ENCODE results near the gene SARM1.

SARM1 gene

DNA sequence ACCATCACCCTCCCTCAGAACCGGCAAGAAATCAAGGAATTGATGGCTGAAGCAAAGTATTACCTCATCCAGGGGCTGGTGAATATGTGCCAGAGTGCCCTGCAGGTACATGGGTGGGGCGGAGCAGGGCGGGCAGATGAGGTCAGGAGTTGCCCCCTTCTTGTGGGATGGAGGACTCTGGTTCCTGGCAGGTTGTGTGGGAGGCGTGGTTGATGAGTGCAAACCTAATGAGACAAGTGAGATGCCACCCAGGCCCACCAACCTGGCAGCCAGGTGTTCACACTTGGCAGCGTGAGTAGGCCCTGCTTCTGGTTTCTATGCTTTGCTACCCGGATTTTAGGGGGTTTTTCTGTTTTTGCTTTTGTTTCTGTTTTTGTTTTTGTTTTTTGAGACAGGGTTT is 31.1 kb upstream of the SARM1 start:
- DNase-seq (ENCODE audit: extremely low read depth in 1 of 2, low read depth in 1 of 2) = no peak

DNA sequence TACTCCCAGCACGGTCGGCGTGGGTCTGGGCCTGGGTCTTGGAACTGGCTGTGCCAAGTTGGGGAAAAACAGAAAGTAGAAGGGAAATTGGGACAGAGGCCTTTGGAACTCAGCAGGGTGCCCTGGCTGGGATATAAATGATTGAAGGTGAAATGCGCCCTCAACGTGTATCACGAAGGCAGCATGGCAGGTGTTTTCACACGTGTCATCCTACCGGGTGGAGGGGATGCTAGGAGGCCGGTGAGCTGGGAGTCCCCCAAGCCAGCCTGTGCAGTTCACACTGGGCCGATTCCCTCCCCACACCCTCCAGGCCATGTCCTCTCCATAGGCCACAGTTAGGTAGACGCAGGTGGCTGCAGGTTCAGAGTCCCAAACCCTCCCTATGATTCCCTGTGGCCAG is 30.0 kb upstream of the SARM1 start:
- DNase-seq (ENCODE audit: extremely low read depth in 1 of 2, low read depth in 1 of 2) = no peak

DNA sequence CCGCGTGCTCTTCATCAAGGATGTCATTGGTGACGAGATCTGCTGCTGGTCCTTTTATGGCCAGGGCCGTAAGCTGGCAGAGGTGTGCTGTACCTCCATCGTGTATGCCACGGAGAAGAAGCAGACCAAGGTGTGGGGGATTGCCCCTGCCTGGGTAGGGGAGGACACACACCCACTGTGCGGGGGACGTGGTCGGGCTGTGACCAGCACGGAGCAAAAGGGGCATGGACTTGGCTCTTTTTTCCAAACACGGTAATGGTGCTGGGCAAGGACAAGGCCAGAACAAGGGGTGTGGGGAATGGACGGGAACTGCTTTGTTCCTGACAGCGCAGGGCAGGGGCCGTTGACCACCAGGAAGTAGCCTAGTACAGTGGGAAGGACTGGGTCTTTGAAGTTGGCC is 29.2 kb upstream of the SARM1 start:
- no peak for DNase-seq (ENCODE audit: extremely low read depth in 1 of 2, low read depth in 1 of 2)

DNA sequence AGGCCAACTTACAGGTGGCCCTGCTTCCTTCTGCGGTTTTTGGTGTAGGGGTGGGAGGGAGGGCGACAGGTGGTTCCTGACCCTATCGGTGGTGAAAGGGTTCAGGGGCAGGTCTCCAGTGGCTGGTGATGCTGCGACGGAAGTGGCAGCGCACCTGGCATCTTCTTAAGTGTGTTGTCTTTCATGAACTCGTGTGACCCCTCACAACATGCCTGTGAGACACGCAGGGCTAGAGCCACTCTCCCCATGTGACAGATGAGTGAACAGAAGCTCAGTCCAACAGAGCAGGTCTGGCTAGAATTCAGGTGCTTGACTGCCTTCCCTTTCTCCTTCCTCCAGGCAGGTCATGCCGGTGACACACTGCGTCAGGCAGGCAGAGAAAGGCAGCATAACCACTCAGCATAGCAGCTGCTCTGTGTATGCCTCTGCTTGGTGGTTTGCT is 28.0 kb upstream of the SARM1 start:
- no peak for DNase-seq (ENCODE audit: extremely low read depth in 1 of 2, low read depth in 1 of 2)

DNA sequence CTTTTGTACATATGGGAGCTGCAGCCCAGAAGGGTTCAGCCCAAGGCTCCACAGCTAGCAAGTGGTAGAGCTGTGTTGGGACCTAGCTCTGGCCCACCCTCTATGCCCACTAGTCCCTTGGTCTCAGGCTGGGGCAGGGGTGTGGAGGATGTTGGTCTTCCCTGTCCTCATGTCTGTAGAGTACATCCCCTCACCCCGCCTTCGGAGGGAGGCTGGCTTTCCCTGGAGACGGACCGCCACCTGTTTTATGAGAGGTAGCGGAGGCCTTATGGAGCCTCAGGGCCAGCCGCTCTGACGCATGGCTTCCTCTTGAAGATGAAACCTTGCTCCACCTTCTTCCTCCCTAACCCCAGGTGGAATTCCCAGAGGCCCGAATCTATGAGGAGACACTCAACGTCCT is 27.5 kb upstream of the SARM1 start:
- no peak for DNase-seq (ENCODE audit: extremely low read depth in 1 of 2, low read depth in 1 of 2)

DNA sequence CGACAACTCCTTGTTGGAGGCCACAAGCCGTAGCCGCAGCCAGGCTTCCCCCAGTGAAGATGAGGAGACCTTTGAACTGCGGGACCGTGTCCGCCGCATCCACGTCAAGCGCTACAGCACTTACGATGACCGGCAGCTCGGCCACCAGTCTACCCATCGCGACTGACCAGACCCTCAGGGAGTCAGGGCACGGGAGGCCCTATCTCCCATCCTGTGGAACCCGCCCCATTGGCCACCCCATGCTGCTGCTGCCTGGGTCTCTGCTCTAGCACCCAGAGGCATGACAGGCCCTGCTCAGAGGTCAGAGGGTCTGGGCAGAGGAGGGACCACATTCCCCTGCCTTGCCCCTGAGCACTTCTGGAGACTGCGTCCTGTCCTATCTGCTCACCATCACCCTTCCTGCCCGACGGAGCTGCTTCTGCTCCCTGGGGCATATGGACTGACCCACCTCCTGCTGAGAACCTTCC is 27.0 kb upstream of the SARM1 start:
- no peak for DNase-seq (ENCODE audit: extremely low read depth in 1 of 2, low read depth in 1 of 2)

DNA sequence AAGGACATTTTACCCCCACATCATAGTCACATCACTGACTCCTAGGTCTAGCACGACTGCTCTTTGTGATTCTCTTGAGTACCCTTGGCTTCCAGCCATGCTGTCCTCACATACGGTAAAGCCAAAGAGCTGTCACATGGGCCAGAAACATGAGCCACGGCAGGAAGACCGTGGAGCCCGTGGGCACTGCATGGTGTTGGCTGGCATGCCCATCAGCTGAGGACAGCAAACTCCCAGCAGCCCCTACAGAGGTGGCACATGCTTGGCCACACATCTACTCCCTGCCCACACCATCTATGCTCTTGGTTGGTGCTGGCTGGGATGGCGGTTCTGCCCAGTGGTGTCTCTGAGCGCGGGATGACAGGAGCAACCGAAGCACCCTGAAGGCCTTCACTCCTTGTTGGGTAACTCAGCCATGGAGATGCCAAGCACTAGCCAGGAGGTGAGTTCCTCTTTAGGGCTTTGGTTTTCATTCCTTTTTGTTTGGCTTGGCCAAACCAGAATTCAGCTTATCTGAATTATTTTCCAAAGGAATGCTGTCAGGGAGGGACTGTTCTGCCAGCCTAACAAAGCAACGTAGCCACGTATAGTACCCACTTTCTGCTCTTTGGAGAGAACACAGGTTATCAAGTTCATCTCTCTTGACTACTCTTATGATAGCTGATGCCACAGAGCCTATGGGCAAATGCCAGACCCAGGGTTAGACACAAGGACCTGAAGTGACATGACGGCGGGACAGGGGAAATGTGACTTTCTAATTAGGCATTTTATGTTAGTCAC is 25.9 kb upstream of the SARM1 start:
- DNase-seq (ENCODE audit: extremely low read depth in 1 of 2, low read depth in 1 of 2) = no peak

DNA sequence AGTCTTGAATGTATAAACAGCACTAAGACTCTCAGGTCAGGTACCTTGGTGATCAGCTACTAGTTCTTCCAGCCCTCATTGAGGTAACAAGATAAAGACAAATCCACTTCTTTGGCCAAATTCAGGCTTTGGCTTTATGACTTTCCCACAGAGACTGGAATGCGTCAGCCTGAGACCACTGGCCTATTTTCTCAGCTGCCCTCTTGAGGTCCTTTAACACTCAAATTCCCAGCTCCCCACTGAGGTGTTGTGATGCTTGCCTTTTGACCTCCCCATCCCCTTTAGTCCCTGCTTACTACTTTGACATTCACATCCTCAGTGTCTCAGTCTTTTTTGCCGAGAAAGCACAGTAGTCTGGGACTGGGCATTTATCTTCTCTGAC is 25.3 kb upstream of the SARM1 start:
- no peak for DNase-seq (ENCODE audit: extremely low read depth in 1 of 2, low read depth in 1 of 2)

DNA sequence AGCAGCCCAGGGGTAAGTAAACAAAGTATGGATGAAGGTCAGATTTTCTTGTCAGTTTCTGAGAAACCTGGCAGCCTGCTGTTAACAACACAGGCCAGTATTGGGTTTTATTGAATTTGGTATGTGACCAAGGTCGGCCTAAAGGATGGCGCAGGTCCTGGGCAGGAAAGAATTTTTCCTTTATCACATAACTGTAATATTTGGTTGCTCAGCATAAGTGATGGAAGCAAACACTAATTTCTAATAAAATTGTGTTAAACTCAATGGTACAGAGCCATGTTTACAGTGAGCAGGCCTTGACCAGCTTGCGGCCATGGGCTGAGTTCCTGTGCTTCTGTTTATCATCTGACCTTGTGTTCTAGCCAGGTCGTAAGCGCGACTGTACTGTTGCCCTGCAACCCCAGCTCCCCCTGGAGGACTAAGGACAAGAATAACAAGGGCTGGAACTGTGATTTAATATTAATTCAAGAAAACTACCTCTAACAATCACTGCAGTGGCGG is 24.7 kb upstream of the SARM1 start:
- DNase-seq (ENCODE audit: extremely low read depth in 1 of 2, low read depth in 1 of 2) = no peak

DNA sequence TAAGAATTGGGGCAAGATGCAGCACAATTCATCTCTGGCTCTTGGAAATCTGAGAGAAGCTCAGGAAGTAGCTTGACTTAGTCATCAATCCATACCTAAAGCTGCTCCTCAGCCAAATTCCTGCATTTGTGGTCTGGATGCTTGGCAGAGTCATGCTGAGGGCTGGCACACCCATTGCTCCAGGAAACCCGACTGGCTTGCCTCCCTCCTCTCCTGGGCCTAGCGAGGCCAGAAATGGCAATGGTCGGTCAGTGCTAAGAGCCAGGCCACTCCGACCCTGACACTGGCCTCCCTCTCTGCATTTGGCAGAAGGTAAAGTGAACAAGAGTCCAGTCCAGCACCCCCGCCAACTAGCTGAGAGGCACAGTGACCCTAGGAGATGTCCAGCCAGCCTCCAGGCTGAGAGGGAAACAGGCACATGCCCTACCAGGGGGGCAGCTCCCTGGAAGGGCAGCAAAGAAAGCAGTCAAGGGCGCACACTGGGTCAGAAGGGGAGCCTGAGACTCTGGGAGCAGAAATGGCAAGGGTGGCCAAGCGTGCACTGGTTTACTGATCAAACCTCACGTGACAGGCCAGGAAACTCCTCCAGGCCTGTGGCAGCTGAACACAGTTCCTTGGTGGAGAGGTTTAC is 24.1 kb upstream of the SARM1 start:
- no peak for DNase-seq (ENCODE audit: extremely low read depth in 1 of 2, low read depth in 1 of 2)

DNA sequence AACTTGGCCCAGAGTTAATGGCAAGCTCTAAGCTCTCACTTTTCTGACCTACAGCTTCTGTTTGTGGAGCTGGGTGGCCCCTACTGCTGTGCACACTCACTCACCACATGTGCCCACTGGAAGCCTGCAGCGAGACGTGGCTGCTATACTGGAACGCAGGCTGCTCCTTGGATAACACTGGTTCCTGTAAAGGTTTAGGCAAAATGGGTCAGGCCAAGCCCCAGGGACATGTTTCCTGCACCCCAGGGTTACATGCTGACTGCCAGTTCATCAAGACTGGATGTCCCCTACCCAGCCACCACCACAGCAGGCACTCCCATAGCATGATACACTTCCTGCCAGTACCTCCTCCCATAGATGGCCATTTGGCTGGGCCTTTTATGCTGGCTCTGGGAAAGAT is 22.5 kb upstream of the SARM1 start:
- no peak for DNase-seq (ENCODE audit: extremely low read depth in 1 of 2, low read depth in 1 of 2)

DNA sequence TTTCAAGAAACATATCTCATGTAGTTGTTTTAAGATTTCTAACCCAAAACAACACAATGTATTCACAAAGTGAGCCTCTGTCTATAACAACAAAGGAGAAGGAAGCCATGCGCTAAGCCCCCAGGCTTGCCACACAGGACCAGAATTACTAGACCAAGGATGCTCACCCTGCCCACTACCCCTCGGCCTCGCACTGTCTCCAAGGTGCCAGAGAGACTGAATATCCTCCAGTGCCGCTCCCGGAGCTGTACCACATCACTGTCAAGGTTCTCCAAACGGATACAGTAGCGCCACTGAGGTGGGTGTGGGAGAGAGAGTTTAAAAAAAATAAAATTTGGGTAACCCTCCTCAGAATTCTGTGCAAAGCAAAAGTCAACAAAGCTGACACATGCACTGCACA is 21.2 kb upstream of the SARM1 start:
- no peak for DNase-seq (ENCODE audit: extremely low read depth in 1 of 2, low read depth in 1 of 2)

DNA sequence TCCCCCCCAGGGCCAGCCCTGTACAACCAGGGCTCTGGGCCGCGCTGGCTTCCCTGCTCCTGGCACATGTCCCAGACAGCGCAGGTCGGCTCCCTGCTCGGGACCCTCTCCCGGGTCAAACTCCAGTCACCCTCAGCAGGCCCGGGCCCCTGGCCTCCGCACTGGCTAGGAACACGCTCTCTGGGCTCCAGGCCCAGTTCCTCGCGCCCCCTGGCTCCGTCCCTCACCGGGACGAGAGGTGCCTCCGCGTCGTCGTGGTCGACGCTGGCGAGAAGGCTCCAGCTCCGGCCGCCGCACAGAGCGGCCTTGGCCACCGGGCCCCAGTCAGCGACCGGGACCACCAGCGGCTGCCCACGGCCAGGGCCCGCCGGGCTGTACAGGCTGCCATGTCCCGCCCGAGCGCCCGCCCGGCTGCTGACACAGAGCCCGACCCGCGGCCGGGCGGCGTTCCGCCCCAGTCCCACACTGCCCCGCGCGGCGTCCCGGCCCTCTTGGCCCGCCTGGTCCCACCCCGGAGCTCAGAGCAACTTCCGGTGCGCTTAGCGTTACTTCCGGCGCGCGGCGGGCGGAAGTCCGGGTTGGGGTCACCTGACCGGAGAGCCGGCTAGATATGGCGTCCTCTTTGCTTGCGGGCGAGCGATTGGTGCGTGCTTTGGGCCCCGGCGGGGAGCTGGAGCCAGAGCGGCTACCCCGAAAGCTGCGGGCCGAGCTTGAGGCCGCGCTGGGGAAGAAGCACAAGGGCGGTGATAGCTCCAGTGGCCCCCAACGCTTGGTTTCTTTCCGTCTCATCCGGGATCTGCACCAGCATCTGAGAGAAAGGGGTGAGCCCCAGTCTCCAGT is 14.2 kb upstream of the SARM1 start, which contains the start of gene POLDIP2:
POLDIP2 (minus strand) TSS at position 467 of the 840 bp plus-strand sequence; CDS start at position 388, 79 bp downstream.
- DNase-seq (ENCODE audit: extremely low read depth in 1 of 2, low read depth in 1 of 2) = peak; percentile 87 to 94

DNA sequence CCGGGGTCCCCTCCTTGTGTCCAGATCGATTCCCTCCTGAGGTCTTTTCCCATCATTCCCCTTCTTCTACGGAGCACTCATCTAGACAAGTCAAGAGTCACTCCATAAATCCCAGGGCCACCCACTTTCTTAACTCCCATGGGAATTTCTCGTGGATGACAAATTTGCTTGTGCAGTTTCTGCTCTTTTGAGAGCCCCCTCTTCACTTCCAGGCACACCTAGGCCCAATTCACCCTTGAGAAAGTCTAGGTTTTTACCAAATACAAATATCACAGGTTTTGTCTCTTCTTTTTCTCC is 13.6 kb upstream of the SARM1 start:
- DNase-seq (ENCODE audit: extremely low read depth in 1 of 2, low read depth in 1 of 2) = no peak

DNA sequence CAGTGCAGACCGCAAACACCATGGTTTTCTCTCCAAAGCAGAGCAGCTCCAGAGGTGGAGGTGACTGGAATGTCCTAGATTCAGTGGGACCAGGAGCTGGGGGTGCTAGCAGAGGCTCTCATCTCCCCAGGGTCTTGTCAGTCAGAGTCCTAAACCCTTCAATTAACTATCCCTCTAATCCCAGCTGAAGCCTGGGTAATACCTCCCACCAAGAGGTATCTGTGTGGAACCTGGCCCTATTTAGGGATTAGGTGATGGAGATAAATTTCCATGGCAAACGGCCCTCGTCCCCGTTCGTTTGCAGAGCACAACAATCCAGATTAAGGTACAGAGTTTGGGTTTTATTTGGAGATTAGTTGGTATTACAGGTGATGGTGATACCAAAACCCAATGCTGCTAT is 8.3 kb upstream of the SARM1 start:
- no peak for DNase-seq (ENCODE audit: extremely low read depth in 1 of 2, low read depth in 1 of 2)

DNA sequence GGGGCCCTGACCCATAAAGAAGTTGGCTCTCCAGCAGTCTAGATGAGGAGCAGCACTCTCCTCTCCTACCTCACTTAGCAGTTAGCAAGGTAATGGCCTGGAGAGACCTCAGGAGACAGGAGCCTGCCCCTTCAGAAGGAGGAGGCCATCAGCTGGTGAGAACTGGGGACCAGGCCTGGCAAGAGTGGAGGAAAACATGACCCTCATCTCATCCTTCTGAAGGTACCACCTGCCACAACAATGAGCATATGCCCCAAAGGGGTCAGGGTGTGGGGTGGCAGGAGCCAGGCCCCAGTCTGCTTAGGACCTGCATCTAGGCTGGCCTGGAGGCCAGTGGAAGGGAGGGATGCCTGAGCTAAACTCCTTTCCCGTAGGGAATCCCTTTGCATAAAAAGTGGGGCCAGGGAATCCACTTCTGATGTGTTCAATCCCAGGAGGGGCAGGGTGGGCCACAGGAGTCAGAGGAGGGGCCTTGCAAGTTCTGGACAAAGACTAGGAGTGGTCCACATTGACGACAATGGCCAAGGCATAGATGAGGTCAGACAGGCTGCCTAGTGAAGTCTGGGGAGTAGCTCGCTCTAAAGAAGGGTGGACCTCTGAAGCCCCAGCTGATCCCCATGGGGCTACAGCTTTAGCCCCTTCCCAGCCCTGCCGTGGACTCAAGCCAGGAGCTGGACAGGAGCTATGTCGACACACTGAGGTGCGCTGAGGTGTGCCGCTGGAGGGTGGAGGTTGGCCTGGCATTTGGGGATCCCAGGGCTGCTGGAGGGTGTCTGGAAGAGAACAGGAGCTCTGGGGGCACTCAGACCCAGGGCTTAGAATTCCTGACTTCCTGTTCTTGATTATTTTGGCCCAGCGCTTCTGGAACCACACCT is 7.5 kb upstream of the SARM1 start:
- DNase-seq (ENCODE audit: extremely low read depth in 1 of 2, low read depth in 1 of 2) = no peak

DNA sequence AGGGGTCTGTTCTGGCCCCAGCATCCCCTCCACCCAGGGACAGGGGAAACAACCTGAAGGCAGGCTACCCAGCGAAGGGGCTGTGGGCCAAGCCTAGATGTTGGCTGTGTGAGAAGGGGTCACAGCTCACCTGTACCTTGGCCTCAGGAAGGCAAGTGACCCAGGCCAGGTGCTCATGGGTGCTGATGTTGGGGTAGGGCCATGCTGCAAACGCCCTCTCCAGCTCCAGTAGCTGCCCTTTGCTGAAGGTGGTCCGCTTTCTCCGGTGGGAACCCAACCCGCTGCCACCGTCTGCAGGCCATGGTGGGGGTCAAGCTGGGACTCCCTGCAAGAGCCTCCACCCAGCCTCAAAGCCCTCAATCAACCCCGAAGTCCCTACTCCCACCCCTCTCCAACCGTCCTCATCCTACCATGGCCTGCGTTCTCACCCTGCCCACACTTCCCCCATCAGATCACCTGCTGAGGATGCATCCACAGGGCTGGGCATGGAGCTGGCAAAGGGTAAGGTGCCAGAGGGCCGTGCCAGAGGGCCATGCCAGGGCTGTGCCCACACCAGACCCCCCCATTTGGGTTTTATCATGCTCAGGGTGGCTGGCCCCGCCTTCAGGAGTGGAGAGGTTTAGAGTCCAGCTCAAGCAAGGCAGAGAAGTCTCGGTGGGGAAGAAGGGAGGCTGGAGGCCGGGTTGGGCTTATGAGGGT is 6.7 kb upstream of the SARM1 start, which contains the start of gene SEBOX:
SEBOX (minus strand) TSS at position 535 of the 699 bp plus-strand sequence; CDS start at position 487, 48 bp downstream.
- DNase-seq (ENCODE audit: extremely low read depth in 1 of 2, low read depth in 1 of 2) = no peak

DNA sequence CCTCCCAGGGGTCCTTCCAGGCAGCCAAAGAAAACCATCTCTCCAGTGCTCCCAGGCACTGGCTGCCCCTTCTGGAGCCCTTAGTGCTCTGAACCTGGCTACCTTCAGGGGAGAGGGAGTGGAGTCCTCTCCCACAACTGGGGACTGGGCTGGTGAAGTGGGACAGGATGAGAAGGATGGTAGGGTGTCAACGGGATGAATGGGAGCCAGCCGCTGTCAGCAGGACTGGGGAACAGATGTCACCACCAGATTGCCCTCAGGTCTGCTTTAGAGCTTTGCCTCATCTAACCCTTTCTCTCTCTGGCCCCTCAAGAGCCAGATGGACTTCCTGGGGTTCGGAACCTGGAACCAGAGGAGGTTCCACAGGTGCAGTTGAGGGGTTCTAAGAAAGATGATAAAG is 6.0 kb upstream of the SARM1 start:
- DNase-seq (ENCODE audit: extremely low read depth in 1 of 2, low read depth in 1 of 2) = no peak

DNA sequence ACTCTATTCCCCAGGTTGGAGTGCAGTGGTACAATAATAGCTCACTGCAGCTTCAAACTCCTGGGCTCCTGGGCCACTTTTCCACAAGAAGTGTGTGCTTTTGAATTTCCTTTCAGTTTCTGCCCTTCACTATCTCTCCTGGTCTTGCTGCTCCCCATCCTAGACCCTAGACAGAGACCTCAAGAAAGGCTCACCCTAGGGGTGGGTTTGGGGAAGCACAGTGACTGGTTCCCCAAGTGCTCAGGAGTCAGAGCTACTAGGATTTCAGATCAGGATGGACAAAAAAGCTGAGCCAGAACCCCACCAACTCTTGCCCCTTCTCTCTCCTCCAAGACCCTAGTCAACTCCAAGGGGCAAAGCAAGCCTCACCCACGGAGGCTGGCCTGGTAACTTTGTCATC is 4.9 kb upstream of the SARM1 start:
- no peak for DNase-seq (ENCODE audit: extremely low read depth in 1 of 2, low read depth in 1 of 2)
